ENCODE results near the gene HOXA6.
A peak's percentile ranks its signal among the peaks of the same experiment; 100 is the strongest.

The HOXA6 gene

DNA sequence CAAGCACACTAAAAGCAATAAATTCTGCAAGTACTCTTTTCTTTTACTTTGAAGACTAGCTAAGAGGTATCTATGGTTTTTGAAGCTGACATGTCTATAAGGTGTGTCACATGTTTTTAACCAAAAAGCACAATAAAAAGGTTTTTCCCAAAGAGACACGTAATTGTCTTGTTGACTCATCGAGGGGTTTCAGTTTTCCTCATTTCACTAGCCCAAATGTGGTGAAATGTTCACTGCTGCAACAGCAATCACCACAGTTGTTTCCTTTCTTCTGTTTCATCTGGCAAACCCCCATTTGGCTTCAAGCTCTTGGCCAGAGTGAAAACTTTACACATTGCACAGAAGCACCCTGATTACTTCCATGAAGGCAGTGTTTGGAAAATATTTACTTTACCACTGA, 13.2 kb downstream of the HOXA6 start:
- H3K4me3 ChIP-seq (ENCODE audit: low read length): no peak overlapping the region
- TF ChIP-seq, protein P1, sequence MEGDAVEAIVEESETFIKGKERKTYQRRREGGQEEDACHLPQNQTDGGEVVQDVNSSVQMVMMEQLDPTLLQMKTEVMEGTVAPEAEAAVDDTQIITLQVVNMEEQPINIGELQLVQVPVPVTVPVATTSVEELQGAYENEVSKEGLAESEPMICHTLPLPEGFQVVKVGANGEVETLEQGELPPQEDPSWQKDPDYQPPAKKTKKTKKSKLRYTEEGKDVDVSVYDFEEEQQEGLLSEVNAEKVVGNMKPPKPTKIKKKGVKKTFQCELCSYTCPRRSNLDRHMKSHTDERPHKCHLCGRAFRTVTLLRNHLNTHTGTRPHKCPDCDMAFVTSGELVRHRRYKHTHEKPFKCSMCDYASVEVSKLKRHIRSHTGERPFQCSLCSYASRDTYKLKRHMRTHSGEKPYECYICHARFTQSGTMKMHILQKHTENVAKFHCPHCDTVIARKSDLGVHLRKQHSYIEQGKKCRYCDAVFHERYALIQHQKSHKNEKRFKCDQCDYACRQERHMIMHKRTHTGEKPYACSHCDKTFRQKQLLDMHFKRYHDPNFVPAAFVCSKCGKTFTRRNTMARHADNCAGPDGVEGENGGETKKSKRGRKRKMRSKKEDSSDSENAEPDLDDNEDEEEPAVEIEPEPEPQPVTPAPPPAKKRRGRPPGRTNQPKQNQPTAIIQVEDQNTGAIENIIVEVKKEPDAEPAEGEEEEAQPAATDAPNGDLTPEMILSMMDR (conservative IDR thresholded peaks at IDR 0.05; ENCODE audit: low read depth, low read length): no peak
- DNase-seq (ENCODE audit: low read depth): no peak

DNA sequence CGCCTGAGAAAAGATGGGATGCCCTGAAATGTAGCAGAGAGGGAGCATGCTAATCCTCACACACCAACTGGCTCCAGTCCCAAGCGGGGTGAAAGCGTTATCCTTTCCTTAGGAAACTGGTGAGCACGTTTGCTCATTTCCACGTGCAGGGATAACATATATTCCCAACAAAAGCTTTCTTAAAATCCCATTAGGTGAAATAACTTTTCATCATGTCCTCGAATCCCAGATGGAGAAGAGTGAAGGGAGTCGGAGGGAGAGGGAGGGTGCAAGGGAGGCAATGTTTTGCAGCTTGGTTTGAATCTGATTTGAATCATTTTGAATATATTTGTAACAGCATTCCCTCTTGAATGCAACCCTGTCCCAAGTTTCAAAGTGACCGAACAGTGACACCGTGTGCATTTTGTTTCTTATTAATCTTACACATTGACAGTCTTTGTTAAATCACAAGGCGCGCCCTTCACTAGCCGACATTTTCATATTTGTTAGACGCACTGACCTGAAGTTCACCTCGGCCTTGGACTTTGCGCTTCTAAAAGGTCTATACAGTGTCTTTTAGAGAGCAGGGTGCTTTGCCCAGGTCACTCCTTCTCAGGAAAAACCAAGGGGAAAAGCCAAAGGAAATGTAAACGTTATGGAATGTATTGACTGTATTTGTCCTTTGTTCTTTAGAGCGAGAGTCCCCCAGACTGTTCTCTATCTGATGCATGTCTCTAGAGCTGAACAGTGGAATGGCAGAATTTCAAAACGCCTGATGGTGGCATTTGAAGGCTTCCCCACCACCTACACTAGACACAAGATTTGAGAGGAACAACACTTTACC, 14.0 kb downstream of the HOXA6 start:
- TF ChIP-seq, protein P1 (conservative IDR thresholded peaks at IDR 0.05; ENCODE audit: low read depth, low read length): no peak
- H3K4me3 ChIP-seq (ENCODE audit: low read length): no peak overlapping the region
- DNase-seq (ENCODE audit: low read depth): no peak

DNA sequence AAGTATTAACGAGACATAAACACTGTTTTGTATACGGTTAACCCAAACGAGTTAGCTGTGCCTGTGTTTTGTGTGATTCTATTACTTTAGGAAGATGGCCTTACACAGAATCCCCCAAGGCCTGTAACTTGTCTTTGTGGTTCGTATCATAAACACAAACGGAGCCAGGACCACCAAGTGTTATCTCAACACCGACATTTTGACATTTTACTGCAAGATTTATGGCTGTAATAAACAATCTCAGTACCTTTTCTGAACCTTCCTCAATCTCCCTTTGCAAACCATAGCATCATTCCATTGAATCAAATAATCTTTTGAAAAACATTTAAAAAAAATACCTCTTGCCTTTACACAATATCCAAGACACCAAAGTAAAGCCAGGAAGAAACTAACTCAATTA, 14.6 kb downstream of the HOXA6 start:
- DNase-seq (ENCODE audit: low read depth): no peak
- TF ChIP-seq, protein P1 (conservative IDR thresholded peaks at IDR 0.05; ENCODE audit: low read depth, low read length): no peak
- no peak overlapping the region for H3K4me3 ChIP-seq (ENCODE audit: low read length)

DNA sequence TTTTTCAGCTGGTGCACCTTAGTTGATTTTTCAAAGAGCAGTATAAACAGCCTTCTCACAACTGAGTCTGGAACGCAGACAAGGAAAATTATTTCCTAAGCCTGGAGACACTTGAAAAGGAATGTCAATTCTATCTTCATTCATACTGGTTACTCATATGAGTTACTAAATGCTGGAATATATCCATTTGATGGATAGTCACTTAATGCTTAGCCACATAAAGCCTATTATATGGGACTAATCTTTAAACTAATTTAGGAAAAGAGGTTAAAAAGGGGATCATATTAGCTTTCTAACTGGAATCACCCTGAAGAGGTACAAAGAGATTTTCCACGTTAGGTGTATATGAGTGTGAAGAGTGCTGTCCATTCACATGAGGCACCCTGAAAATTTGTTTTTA, 15.4 kb downstream of the HOXA6 start:
- TF ChIP-seq, protein P1 (conservative IDR thresholded peaks at IDR 0.05; ENCODE audit: low read depth, low read length): no peak
- no peak overlapping the region for H3K4me3 ChIP-seq (ENCODE audit: low read length)
- no peak for DNase-seq (ENCODE audit: low read depth)

- TF ChIP-seq, protein P1 (conservative IDR thresholded peaks at IDR 0.05; ENCODE audit: low read depth, low read length): no peak
- no peak overlapping the region for H3K4me3 ChIP-seq (ENCODE audit: low read length)
- no peak for DNase-seq (ENCODE audit: low read depth)
Measured at GRCh38 chr7:27131390-27131819, 16.2 kb downstream of the HOXA6 start.

GRCh38 chr7:27130540-27131389, 16.8 kb downstream of the HOXA6 start, which contains the start of gene HOXA4:
Gene HOXA4, minus strand, starts transcription at chr7:27130757. Its CDS starts 24 bp downstream, at chr7:27130733.
- peak within 1 kb of the TSS; percentile 10 for H3K4me3 ChIP-seq (ENCODE audit: low read length)
- DNase-seq (ENCODE audit: low read depth): no peak
- TF ChIP-seq, protein P1 (conservative IDR thresholded peaks at IDR 0.05; ENCODE audit: low read depth, low read length): no peak

Data from retinal pigment epithelial cell (primary cell).